Measurements from ENCODE around the gene ANO10.

Gene ANO10

DNA sequence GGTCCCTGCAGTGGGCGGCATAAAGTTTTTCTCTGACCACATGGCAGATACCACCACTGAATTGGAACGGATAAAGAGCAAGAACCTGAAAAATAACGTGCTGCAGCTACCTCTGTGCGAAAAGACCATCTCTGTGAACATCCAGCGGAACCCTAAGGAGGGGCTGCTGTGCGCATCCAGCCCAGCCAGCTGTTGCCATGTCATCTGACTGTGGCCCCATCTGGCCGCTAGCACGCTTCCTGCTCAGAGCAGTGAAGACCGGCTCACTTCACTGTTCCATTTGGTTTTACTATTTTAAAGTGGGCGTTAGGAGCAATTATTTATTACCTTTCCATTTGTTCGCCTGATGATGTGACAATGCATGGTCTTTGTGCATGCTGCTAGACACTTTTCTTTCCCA, 273.5 kb downstream of the ANO10 start:
- no peak for DNase-seq (ENCODE audit: low spot score)

DNA sequence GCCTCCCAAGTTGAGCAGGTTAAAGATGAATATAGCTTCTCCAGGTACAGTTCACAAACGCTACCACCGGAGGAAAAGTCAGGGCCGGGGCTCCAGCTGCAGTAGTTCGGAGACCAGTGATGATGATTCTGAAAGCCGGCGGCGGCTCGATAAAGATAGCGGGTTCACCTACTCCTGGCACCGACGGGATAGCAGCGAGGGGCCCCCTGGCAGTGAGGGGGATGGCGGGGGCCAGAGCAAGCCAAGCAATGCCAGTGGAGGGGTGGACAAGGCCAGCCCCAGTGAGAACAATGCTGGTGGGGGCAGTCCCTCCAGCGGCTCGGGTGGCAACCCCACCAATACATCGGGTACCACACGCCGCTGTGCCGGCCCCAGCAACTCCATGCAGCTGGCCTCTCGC, 274.0 kb downstream of the ANO10 start:
- no peak for DNase-seq (ENCODE audit: low spot score)

DNA sequence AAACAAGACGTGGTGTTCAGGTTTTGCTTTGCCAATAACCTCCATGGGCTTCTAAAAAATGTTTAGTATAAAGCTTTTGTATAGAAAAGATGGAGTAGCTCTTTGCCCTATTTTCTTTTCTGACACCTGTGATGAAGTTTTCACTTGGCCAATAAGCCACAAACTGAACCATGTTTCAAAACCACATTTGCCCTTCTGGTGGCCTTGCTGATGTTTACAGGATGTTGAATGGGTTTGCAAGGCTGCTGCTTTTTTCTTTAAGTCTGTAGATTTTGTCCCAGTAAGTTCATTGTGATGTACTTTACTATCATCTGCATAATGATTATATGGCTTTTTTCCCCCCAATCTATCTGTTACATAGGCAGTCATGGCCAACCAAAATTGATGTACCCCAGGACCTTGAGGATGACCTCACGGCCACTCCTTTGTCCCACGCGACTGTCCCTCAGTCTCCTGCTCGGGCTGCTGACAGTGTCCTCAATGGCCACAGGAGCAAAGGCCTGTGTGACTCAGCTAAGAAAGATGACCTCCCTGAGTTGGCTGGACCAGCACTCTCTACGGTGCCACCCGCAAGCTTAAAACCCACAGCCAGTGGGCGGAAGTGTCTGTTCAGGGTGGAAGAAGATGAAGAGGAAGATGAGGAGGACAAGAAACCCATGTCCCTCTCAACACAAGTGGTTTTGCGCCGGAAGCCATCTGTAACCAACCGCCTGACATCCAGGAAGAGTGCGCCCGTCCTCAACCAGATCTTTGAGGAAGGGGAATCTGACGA, 274.6 kb downstream of the ANO10 start:
- no peak for DNase-seq (ENCODE audit: low spot score)

DNA sequence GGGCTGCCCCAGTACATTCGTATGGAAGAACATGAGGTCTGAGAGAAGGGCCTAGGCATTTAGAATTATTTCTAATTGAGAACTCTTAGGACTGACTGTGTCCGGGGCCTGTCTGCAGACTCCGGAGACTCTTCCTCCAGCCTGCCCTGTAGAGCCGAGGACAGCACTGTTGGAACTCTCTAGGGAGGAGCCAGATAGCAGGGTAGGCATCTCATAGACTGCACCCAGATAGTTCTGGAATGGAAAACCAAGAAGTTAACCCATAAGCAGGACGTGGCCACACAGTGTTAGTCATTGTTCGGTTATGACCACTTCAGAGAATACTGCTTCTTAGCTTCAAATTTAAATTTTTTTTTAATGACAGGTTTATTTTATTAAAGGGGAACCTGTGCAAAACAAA, 275.9 kb downstream of the ANO10 start:
- DNase-seq (ENCODE audit: low spot score), result peak; percentile 51

DNA sequence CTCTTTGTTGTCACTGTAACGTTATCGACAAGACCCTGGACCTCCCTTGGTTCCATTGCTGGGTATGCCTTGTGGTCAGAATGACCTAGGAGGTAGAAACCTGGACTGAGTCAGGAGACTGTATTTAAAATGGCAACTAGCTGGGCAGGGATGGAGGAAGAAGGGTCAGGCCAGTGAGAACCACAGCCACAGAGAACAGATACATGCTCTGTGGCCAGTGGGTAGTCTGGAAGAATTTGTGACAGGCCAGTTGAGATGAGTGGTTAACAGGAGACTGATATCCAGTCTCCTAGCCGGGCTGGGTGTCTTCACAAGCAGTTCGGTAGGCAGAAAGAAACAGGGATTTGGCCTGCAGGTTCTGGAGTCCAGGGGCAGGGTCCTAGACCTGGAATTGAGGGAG, 276.6 kb downstream of the ANO10 start:
- no peak for DNase-seq (ENCODE audit: low spot score)

DNA sequence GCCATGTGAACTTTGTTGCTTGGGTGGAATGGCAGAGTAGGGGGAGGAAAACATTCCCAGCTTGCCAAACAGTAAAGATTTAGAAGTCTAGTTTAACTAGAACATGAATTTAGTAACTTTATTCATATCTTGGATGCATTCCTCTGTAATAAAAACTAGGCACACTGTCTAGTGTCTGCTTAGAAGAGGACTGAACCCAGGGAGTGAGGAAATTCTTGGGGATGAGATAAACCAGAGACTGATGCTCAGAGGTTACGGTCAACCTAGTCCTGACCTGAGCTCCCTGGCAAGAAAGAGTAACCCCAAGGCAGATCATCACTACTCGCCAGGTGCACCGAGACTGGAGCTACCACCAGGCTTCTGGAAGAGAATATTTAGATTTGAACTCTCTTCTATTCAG, 277.3 kb downstream of the ANO10 start:
- DNase-seq (ENCODE audit: low spot score), result no peak

DNA sequence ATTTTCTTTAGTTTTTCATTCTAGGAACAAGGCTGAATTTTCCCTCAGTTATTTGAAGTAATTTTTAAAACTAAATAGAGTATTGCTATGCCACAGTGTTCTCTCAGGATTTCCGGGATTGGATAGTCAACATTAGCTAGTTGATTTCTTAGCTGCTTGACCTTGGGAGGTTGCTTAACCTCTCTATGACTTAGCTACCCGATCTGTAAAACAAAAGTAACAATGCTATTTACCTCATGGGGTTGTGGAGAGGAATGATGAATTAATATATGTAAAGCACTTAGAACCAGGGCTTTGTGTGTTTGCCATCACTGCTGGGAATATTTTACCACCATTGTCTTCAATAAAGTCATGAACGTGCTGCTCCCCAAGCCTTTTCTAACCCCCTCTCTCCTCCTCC, 278.0 kb downstream of the ANO10 start:
- DNase-seq (ENCODE audit: low spot score), result no peak

DNA sequence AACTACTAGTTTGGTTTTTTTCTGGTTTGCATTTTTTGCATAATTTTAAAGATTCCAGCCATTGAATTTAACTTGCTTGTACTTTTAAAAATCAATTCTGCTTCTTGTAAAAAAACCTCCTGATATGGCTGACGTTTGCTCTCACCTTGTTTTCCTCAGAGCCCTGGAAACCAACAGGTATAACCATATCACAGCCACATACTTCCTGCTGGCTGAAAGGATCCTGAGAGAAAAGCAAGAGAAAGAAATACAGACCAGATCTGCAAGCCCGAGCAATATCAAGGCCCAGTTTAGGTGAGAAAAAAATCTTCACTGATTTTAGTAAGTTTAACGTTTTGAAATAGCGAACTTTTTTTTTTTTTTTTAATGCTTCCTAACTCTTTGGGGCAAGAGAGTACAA, 278.6 kb downstream of the ANO10 start:
- no peak for DNase-seq (ENCODE audit: low spot score)

DNA sequence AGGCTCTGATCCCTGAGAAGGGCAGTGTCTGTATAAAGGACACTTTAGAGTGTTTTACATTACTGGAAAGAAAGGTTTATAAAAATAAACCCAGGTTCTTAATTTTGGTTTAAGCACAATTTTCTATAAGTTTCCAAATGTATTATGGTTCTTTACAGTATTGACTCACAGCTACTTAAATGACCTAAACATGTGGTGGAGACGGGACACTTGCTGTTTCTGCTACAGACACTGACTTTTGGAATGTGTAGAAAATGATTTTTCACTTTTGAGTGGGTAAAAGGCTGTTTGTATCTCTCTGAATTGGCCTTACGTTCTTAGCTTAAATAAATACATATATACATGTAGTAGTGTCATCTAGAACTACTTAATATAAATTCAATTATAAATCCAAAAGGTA, 280.0 kb downstream of the ANO10 start:
- DNase-seq (ENCODE audit: low spot score), result no peak

DNA sequence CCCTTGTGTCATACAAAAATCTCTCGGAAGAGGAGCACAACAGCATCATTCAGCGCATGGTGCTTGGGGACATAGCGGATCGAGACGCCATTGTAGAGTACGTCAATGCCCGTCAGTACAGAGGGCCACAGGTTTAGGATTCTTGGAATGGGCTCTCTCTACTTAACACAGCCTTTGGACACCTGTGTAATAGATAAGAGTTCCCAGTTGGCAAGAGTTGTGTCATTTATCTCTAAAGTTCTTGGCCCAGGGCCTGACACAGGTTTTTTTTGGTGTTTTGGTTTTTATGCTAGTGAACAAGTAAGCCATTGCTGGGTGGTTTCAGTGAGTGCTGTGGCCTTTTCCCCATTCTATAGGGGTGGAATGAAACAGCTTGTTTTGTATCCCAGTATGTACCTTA, 281.4 kb downstream of the ANO10 start:
- DNase-seq (ENCODE audit: low spot score), result no peak

DNA sequence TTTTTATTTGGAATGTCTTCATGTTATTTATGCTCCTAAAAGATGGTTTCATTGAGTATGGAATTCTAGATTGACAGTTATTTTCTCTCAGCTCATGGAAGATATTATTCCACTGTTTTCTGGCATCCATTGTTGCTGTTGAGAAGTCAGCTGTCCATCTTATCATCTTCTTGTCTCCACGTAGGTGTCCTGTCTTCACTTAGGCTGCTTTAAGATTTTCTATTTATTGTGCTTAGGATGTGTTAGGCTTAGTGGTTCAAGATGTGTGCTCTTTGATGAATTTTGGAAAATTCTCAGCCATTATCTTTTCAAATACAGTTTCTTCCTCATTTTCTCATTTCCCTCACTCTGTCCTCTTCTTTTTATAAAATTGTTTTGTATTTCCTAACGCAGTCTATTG, 283.5 kb downstream of the ANO10 start:
- DNase-seq (ENCODE audit: low spot score), result no peak

DNA sequence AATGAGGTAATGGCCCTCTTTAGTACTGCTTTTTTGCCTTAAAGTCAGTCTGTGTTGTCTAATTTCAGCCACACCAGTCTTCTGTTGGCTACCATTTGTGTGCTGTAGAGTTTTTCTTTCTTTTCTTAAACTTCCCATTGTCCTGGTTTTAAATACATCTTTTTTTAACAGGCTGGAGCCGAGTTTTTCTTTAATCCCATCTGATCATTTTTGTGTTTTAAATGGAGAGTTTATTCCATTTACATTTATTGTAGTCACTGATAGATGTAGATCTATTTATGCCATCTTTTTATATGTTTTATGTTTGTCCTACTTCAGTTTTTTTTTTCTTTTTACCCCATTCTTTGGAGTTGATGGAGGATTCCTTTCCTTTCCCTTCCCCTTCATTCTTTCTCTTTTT, 286.0 kb downstream of the ANO10 start:
- DNase-seq (ENCODE audit: low spot score), result no peak

DNA sequence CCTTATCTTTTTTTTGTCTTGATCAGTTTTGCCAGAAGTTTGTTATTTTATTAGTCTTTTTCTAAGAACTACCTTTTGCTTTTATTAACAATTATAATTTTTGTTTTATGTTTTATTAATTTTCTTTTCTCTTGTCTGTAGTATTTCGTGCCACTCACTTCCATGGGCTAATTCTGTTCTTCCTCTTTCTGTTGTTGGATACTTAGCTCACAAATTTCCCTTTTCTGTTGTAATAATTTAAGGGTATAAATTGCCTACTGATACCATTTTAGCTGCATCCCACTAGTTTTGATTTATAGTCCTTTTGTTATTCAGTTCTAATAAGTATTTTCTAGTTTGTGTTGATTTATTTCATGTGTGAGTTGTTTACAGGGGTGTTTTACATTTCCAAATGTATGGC, 286.8 kb downstream of the ANO10 start:
- DNase-seq (ENCODE audit: low spot score), result no peak

DNA sequence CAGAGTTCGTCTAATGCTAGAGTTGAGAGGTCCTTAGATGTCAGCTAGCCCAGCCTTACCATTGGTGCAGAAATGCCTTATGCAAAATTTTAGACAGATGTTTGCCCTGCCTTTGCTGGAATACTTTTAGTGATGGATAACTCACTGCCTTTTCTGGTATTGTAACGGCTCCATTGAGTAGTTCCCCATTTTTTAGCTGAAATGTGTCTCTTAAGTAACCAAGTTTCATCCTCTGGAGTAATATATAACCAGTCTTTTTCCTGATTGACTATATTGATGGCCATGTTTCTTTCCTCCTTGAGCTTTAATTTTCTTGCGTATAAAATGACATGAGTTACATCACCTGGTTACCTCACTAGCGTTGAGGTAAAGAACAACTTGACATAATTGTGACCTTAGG, 290.4 kb downstream of the ANO10 start:
- no peak for DNase-seq (ENCODE audit: low spot score)

DNA sequence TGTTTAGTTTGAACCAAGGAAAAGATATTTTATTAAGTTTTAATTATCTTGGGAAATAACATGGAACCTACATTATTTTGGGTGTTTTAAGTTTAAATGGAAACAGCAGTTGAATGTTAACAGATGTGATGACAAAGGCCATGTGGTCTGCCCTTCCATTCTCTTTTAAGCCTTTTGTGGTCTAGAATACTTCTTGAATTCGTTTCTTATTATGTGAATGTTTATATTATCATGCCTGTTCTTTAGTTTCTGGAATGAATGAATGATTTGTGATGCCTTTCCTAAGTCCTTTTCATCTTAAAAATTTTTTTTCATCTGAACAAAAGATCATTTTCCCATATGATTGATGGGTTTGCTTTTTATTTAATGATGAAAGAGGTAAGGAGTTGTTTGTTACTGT, 290.8 kb downstream of the ANO10 start:
- no peak for DNase-seq (ENCODE audit: low spot score)

DNA sequence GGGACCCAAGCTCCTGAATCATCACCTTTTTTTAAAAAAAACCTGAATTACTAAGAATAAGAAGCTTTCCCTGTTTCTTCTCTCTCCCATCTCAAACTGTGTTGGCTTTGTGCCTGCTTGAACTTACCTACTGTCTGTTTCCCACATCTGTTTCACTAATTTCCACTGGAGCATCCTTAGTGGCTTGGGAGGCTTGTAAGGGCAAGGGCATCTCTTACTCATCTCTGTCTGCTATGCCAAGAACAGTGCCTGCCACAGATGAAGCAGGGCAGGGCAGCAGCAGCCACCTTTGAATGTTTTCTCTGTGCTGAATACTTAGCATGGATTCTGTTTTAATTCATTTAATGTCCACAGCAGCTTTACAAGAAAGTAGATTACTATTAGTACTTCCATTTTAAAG, 293.2 kb downstream of the ANO10 start:
- DNase-seq (ENCODE audit: low spot score), result no peak

DNA sequence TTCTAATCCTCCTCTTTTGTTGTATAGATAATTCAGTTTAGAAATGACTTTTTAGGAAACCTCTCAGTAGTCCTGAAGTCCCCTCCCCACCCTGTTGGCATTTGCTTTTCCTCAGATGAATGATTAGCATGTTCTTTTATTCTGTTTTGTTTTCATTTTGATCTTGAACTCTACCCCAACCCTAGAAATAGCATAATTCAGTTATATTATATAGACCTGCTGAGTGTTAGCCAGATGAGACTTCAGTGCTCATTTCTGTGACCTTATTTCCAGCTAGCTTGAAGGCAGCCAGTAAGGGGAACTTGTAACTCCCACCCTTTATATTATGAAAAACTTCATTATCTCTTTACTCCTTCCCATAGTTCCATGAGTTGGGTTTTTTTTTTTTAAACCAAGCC, 294.2 kb downstream of the ANO10 start:
- no peak for DNase-seq (ENCODE audit: low spot score)

DNA sequence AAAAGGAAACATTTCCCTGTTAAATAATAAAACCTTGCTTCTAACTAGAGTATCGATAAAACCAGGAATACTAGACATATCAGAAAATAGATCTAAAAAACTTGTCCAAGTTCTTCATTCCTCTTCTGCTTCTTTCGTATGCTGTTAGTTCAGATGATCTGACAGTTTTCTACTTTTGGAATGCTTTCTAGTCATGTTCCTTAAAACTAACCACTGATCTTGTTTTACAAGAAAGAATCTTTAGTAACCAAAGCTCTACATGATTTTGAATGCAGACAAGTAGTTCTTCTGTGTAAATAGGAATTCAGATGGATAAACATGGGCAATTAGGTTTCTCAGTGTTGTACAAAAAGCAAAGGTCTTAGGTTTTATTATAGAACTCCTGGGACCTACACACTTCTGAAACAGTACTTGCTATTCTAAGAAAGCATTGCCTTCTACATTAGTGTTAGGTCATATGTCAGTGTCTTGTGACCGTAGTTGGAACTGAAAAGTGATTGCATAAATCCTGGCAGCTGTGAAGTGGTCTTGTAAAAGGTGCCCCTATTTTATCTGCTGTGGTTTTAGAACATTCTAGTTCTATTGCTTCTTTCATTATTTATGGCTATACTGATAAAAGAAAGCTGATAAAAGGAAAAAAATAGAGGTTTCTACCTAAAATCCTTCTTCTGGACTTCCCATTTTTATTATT, 294.8 kb downstream of the ANO10 start:
- no peak for DNase-seq (ENCODE audit: low spot score)

DNA sequence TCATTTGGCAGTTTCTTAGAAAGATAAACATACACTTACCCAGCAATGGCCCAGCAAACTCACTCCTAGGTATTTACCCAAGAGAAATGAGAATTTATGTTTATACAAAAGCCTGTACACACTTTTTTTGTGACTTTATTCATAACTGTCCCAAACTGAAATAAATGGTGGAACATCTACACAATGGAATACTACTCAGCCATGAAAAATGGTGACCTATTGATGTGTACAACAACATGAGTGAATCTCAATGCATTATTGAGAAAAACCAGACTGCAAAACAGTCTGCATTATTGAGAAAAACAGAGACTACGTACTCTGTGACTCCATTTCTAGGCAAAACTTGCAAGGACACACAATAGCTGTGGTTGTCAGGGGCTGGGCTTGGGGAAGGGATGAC, 298.3 kb downstream of the ANO10 start:
- no peak for DNase-seq (ENCODE audit: low spot score)

DNA sequence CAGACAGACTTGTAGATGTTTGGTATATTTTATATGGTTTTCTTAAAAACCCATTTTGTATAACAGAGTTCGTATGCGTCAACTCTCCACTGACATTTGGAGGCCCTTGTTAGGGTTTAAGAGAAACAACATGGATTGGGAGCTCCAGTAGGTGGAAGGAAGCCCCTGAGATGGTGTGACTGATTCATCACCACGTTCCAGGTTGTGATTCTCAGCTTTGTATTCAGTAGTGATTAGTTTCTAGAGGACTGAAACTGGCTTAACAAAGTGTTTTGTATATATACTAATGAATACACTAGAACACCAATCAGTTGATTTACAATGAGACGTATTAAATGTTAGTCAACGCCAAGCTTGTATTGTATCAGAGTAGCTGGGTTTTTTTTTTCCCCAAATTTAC, 301.5 kb downstream of the ANO10 start:
- DNase-seq (ENCODE audit: low spot score), result no peak

DNA sequence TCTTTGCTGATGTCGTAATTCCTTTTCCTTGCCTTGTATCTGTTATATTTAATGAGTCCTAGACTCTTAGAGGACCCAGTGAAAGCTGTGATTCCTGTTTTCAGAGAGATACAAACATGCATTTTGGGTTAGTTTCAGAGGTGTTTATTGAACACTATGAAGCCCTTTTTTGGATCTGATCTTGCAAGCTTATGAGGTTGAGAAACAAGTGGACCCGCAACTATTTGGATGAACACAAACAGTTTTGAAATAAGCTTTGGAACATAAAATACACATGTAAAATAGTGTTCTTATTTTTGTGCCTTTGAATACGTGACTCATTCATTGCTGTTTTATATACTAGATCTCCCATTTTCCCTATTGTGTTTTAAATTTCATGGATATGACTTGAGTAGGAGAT, 302.0 kb downstream of the ANO10 start:
- DNase-seq (ENCODE audit: low spot score), result no peak

DNA sequence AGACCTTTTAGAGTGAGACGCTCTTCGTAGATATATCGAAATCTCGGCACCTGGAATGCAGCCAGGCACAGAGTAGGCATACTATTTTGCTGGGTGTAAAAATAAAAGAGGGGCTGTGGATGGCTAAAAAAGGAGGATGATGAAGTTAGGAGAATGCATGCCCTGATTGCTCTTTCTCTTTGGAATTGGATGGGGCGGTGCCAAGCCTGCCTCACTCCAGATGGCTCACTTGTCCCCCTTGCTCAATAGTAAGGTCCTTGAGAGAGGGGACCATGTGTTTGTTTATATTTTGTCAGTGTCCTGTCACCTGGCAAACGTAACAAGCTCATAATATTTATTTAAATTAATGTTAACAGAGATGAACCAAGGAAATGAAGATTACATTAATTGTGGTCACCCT, 302.4 kb downstream of the ANO10 start:
- peak; percentile 20 for DNase-seq (ENCODE audit: low spot score)

DNA sequence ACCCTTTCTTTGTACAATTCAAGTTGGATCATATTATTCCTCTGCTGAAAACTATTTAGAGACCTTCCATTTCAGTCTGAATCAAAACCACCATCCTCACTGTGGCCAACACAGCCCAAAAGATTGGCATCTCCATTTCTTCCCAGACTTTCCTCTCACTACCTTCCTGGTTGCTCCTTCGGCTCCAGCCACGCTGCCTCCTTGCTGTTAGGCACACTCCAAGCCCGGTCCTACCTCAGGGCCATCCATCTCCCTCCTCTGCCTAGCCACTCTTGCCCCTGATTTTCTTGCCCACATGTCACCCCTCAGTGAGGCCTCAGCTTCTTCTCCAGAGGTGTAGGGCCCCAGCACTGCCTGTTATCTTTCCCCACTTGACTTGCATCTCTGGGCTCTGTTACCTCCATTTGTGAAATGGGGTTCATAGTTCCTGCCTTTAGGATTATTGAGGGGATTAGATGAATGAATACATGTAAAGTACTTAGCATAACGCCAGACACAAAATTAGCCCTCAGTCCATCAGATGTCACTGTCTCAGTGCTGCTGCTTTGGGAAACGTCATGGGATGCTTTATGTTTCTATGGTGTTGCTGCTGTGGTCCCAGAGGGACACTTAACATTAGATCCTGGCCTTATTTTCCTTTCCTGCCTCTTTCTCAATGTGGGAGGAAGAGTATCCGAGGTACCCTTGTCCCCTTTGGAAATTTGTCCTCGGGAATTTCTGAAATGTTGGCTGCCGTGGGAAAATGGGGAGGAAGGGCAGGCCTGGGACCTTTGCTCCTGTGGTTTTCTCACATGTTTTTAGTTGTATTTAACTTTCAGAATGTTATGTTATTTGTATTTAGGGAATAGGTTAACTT, 304.1 kb downstream of the ANO10 start:
- DNase-seq (ENCODE audit: low spot score), result peak; percentile 21

Data from AG20443 (cell line).